HepG2 (cell line): ENCODE data around the gene ACAP2. TPM values are rescaled to one million over a fixed set of nuclear protein-coding genes. Genes with fewer than 3 reads are reported as not detected.

ENCODE experiments used
- BCLAF1 ChIP-seq: fragments of 450-650 bp; IDR thresholded peaks from 2 replicates; pipeline ENCODE4 v1.6.1; 2017; ENCODE audit warnings: mild to moderate bottlenecking
- CHCHD3 ChIP-seq: sonication (generic); formaldehyde crosslinking; IDR thresholded peaks from 2 replicates; pipeline ENCODE4 v1.8.0; 2022; ENCODE audit warnings: mild to moderate bottlenecking, missing genetic modification reagents, moderate library complexity
- E2F1 ChIP-seq: sonication (generic); formaldehyde crosslinking; IDR thresholded peaks from 2 replicates; pipeline ENCODE4 v1.5.0; 2020; ENCODE audit warnings: missing genetic modification reagents
- FOXO4 ChIP-seq: sonication (generic); formaldehyde crosslinking; conservative IDR thresholded peaks from 2 replicates; pipeline ENCODE4 v1.8.1; 2023; ENCODE audit warnings: missing genetic modification reagents
- HNRNPH1 ChIP-seq: fragments of 200-400 bp; formaldehyde crosslinking; optimal IDR thresholded peaks from 2 replicates; pipeline ENCODE3; 2017; ENCODE audit warnings: mild to moderate bottlenecking, low read depth, low read length
- MLXIP ChIP-seq: sonication (generic); formaldehyde crosslinking; IDR thresholded peaks from 2 replicates; pipeline ENCODE4 v1.9.0; 2021; ENCODE audit warnings: missing genetic modification reagents, borderline replicate concordance
- NFE2L1 ChIP-seq: sonication (generic); formaldehyde crosslinking; IDR thresholded peaks from 2 replicates; pipeline ENCODE4 v1.4.0; 2020; ENCODE audit warnings: missing genetic modification reagents, mild to moderate bottlenecking, borderline replicate concordance
- PLSCR1 ChIP-seq: sonication (generic); formaldehyde crosslinking; IDR thresholded peaks from 2 replicates; pipeline ENCODE4 v1.5.0; 2020; ENCODE audit warnings: missing genetic modification reagents, mild to moderate bottlenecking, borderline replicate concordance
- SP1 ChIP-seq, 2 experiments: fragments of 450-650 bp in 1 of 2; sonication (generic) in 1 of 2; formaldehyde crosslinking in 1 of 2; IDR thresholded peaks; 2 replicates each; pipeline versions ENCODE4 v1.4.0 to v1.6.1; 2016 to 2020; ENCODE audit warnings: missing genetic modification reagents in 1 of 2
- SPEN ChIP-seq: sonication (generic); formaldehyde crosslinking; IDR thresholded peaks from 2 replicates; pipeline ENCODE4 v1.5.1; 2020; ENCODE audit warnings: low read depth, mild to moderate bottlenecking, missing genetic modification reagents
- TIGD3 ChIP-seq: sonication (generic); formaldehyde crosslinking; IDR thresholded peaks from 2 replicates; pipeline ENCODE4 v1.5.1; 2020; ENCODE audit warnings: mild to moderate bottlenecking, missing genetic modification reagents, borderline replicate concordance
- ZNF121 ChIP-seq: sonication (generic); formaldehyde crosslinking; IDR thresholded peaks from 2 replicates; pipeline ENCODE4 v1.5.0; 2020; ENCODE audit warnings: mild to moderate bottlenecking, missing genetic modification reagents
- ZNF503 ChIP-seq: sonication (generic); formaldehyde crosslinking; IDR thresholded peaks from 2 replicates; pipeline ENCODE4 v1.4.0; 2020; ENCODE audit warnings: missing genetic modification reagents
- polyA plus RNA-seq, 8 experiments: library from polyadenylated mRNA; depleted of rRNA in 3 of 8; stranded (reverse) in 7 of 8; unstranded in 1 of 8; fragments of >200 nt; fragmentation: Illumina TruSeq in 4 of 8; extraction: Trizol in 4 of 8; gene quantifications; 2 replicates each; pipeline versions ENCODE4 v1.2.1 to v1.2.3, GENCODE V29; 2011 to 2016; ENCODE audit warnings: low read depth in 4 of 8, missing spikeins in 1 of 8, mixed read lengths in 1 of 8; ENCODE audit not compliant: insufficient read depth in 1 of 8
- total RNA-seq, 5 experiments: library from RNA; depleted of rRNA; stranded (reverse); fragments of >200 nt; fragmentation: Illumina TruSeq; extraction: Trizol; gene quantifications; 2 replicates each; pipeline ENCODE4 v1.2.3, GENCODE V29; 2016; ENCODE audit warnings: low read depth in 1 of 5

Gene ACAP2
- total and polyA plus RNA-seq, 2 of the 13 experiments (the other 11 are each of a cell fraction or from before 2014, with no cell fraction given), result 7.3 to 23.9 TPM

GRCh38 chr3:195259475-195260279, 183.1 kb downstream of the ACAP2 start (continued):
- TF ChIP-seq E2F1 (CRISPR knock-in tag), result 0 out of 2 replicates have a peak, but pooled peaks have one; percentile 44
- 0 out of 2 replicates have a peak, but pooled peaks have one; percentile 53 for TF ChIP-seq MLXIP
- TF ChIP-seq TIGD3 (CRISPR knock-in tag), result peak; percentile 94
- peak; percentile 14 for TF ChIP-seq ZNF503 (CRISPR knock-in tag)
- no peak for TF ChIP-seq FOXO4
- TF ChIP-seq NFE2L1 (CRISPR knock-in tag), result no peak
- TF ChIP-seq CHCHD3 (CRISPR knock-in tag), result no peak; the same call in 1 of the 2 replicates
- TF ChIP-seq HNRNPH1, result no peak
- TF ChIP-seq SPEN (CRISPR knock-in tag), result peak; percentile 83
- no peak for TF ChIP-seq SP1 (IDR thresholded peaks at IDR 0.05)
- TF ChIP-seq SP1 (CRISPR knock-in tag; IDR thresholded peaks at IDR 0.05), result no peak
- TF ChIP-seq BCLAF1, result no peak
- no peak for TF ChIP-seq ZNF121 (CRISPR knock-in tag)
- no peak for TF ChIP-seq PLSCR1 (CRISPR knock-in tag)
